DOHH2 (cell line): Measurements from ENCODE around the gene GCH1.

ENCODE experiments used
- H3F3A ChIP-seq: fragments of 200-600 bp; sonication (generic), shearing (Covaris generic); 2 replicates; pipeline ENCODE4 v1.6.0; 2016; ENCODE audit warnings: antibody characterized with exemption, mild to moderate bottlenecking; ENCODE audit not compliant: control insufficient read depth, insufficient read depth
- H3K27ac ChIP-seq: fragments of 200-600 bp; sonication (generic); 2 replicates; pipeline ENCODE4 v1.5.1; 2014; ENCODE audit warnings: low read depth, mild to moderate bottlenecking, low read length, moderate library complexity
- H3K27me3 ChIP-seq: fragments of 200-600 bp; sonication (generic); 2 replicates; pipeline ENCODE4 v1.6.1; 2014; ENCODE audit warnings: mild to moderate bottlenecking, low read length, mixed read lengths; ENCODE audit not compliant: control insufficient read depth
- H3K36me3 ChIP-seq: fragments of 200-600 bp; sonication (generic); 2 replicates; pipeline ENCODE4 v1.6.1; 2014; ENCODE audit warnings: mild to moderate bottlenecking, low read length, moderate library complexity, mixed read lengths; ENCODE audit not compliant: control insufficient read depth
- H3K4me1 ChIP-seq: fragments of 200-600 bp; sonication (generic); 2 replicates; pipeline ENCODE4 v1.6.1; 2014; ENCODE audit warnings: mild to moderate bottlenecking, low read length, mixed read lengths; ENCODE audit not compliant: control insufficient read depth
- H3K4me2 ChIP-seq: fragments of 200-600 bp; sonication (generic); 2 replicates; pipeline ENCODE4 v1.6.0; 2014; ENCODE audit warnings: mild to moderate bottlenecking, low read length, moderate library complexity
- H3K4me3 ChIP-seq: fragments of 200-600 bp; sonication (generic); 2 replicates; pipeline ENCODE4 v1.5.1; 2014; ENCODE audit warnings: mild to moderate bottlenecking, low read length, mixed read lengths
- H3K79me2 ChIP-seq: fragments of 200-600 bp; sonication (generic); 2 replicates; pipeline ENCODE4 v1.6.1; 2014; ENCODE audit warnings: mild to moderate bottlenecking, low read length, mixed read lengths; ENCODE audit not compliant: control insufficient read depth
- H3K9me2 ChIP-seq: fragments of 200-600 bp; sonication (generic); replicated peaks from 2 replicates; pipeline ENCODE4 v1.6.1; 2014; ENCODE audit warnings: mild to moderate bottlenecking, low read length, mixed read lengths; ENCODE audit not compliant: control insufficient read depth
- H3K9me3 ChIP-seq: fragments of 200-600 bp; sonication (generic); 2 replicates; pipeline ENCODE4 v1.6.1; 2014; ENCODE audit warnings: antibody characterized with exemption, low read length, mixed read lengths; ENCODE audit not compliant: control insufficient read depth, insufficient read depth
- H4K20me1 ChIP-seq: fragments of 200-600 bp; sonication (generic); 2 replicates; pipeline ENCODE4 v1.6.0; 2014; ENCODE audit warnings: low read depth, mild to moderate bottlenecking, antibody characterized with exemption, low read length, moderate library complexity; ENCODE audit not compliant: control insufficient read depth, insufficient read depth
- EZH2phosphoT487 ChIP-seq: fragments of 200-600 bp; sonication (generic); IDR thresholded peaks from 2 replicates; pipeline ENCODE4 v1.6.1; 2017; ENCODE audit warnings: borderline replicate concordance, mild to moderate bottlenecking, antibody characterized with exemption, low read length, moderate library complexity, mixed read lengths
- TF ChIP-seq, protein P1 (sequence below): fragments of 200-600 bp; sonication (generic); IDR thresholded peaks from one replicate; pipeline ENCODE4 v1.5.1; 2014; ENCODE audit warnings: antibody characterized with exemption, mild to moderate bottlenecking, low read depth, low read length; ENCODE audit not compliant: poor library complexity, severe bottlenecking

The GCH1 gene

DNA sequence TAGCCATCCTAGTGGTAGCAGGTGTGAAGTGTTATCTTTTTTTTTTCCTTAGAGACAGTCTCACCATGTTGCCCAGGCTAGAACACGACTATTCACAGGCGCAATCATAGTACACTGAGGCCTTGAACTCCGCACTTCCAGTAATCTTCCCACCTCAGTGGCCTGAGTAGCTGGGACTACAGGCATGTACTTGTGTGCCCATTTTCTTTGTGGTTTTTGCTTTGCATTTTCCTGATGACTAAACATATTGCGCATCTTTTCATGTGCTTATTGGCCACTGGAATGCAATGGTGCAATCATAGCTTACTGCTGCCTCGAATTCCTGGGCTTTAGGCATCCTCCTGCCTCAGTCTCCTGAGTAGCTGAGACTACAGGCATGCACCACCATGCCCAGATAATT lies 33.3 kb upstream of the GCH1 start:
- Histone ChIP-seq H3K79me2 (no peaks in the 10 kb centered on the region), H3K27me3 (no peaks in the 10 kb centered on the region), H3K4me3 (no peak overlapping the region), H3F3A (0 out of 2 replicates have a peak, but pooled peaks cover 3% of the 10 kb centered on the region), H3K9me2 (no peaks in the 10 kb centered on the region), H3K9me3 (no peaks in the 10 kb centered on the region), H3K27ac (no peak overlapping the region), H3K4me1 (no peaks in the 10 kb centered on the region), H4K20me1 (no peaks in the 10 kb centered on the region), H3K4me2 (no peak overlapping the region), H3K36me3 (peaks cover 17% of the 10 kb centered on the region)
- TF ChIP-seq, protein P1, sequence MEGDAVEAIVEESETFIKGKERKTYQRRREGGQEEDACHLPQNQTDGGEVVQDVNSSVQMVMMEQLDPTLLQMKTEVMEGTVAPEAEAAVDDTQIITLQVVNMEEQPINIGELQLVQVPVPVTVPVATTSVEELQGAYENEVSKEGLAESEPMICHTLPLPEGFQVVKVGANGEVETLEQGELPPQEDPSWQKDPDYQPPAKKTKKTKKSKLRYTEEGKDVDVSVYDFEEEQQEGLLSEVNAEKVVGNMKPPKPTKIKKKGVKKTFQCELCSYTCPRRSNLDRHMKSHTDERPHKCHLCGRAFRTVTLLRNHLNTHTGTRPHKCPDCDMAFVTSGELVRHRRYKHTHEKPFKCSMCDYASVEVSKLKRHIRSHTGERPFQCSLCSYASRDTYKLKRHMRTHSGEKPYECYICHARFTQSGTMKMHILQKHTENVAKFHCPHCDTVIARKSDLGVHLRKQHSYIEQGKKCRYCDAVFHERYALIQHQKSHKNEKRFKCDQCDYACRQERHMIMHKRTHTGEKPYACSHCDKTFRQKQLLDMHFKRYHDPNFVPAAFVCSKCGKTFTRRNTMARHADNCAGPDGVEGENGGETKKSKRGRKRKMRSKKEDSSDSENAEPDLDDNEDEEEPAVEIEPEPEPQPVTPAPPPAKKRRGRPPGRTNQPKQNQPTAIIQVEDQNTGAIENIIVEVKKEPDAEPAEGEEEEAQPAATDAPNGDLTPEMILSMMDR, result no peak
- no peak for TF ChIP-seq EZH2phosphoT487

DNA sequence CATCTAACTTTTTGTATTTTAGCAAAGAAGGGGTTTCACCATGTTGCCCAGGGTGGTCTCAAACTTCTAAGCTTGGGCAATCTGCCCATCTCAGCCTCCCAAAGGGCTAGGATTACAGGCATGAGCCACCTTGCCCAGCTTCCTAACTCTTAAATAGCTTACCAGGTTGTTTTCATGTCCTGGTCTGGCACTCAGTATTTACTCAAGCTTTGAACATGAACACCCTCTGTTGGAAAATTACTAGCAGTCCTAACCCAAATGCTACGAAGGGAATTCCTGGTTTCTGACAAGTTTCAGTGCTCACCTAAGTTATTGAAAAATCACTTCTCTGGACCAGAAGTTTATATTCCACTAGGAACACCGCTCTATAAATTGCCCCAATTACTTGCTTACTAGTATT lies 32.5 kb upstream of the GCH1 start:
- H3K9me2 ChIP-seq, result no peaks in the 10 kb centered on the region
- no peaks in the 10 kb centered on the region for H3K79me2 ChIP-seq
- H4K20me1 ChIP-seq, result no peaks in the 10 kb centered on the region
- H3K4me2 ChIP-seq, result no peak overlapping the region
- no peaks in the 10 kb centered on the region for H3K4me1 ChIP-seq
- H3K4me3 ChIP-seq, result no peak overlapping the region
- H3K36me3 ChIP-seq, result peaks cover 9% of the 10 kb centered on the region
- TF ChIP-seq, protein P1, result no peak
- no peak for TF ChIP-seq EZH2phosphoT487
- no peaks in the 10 kb centered on the region for H3K27me3 ChIP-seq
- 0 out of 2 replicates have a peak, but pooled peaks cover 3% of the 10 kb centered on the region for H3F3A ChIP-seq
- no peaks in the 10 kb centered on the region for H3K9me3 ChIP-seq
- H3K27ac ChIP-seq, result no peak overlapping the region

DNA sequence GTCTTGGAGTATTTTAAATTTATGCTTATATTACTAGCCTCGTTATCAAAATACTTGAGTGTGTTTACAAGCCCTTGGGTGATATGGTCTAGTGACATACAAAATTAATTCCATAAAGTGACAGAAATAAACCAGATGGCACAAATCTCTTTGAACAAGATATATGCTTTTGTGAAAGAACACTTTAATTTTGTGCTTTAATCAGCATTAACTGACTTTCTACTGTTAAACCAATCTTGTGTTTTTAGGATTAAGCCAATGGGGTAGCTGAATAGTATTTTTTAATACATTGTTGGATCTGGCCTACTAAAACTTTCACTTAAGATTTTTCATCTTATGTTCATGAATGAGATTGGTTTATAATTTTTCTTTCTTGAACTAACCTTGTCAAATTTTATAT lies 30.4 kb upstream of the GCH1 start:
- no peaks in the 10 kb centered on the region for H3K9me2 ChIP-seq
- H3K4me2 ChIP-seq, result no peak overlapping the region
- no peaks in the 10 kb centered on the region for H3K9me3 ChIP-seq
- H3F3A ChIP-seq, result 0 out of 2 replicates have a peak, but pooled peaks cover 3% of the 10 kb centered on the region
- no peaks in the 10 kb centered on the region; the same call in 1 of the 2 replicates for H3K36me3 ChIP-seq
- TF ChIP-seq, protein P1, result no peak
- no peak for TF ChIP-seq EZH2phosphoT487
- H3K4me3 ChIP-seq, result no peak overlapping the region
- no peaks in the 10 kb centered on the region for H3K27me3 ChIP-seq
- H3K27ac ChIP-seq, result no peak overlapping the region
- H3K4me1 ChIP-seq, result no peaks in the 10 kb centered on the region
- H4K20me1 ChIP-seq, result no peaks in the 10 kb centered on the region
- no peaks in the 10 kb centered on the region for H3K79me2 ChIP-seq
